ENCODE data around the gene RAD51B.

Gene RAD51B

GRCh38 chr14:68145539-68145938, 326.0 kb downstream of the RAD51B start:
- DNase-seq (ENCODE audit: low read depth), result no peak

GRCh38 chr14:68146818-68147217, 327.2 kb downstream of the RAD51B start:
- peak; percentile 95 for DNase-seq (ENCODE audit: low read depth)

GRCh38 chr14:68147303-68147702, 327.7 kb downstream of the RAD51B start:
- DNase-seq (ENCODE audit: low read depth), result no peak

- DNase-seq (ENCODE audit: low read depth), result no peak
These were observed 328.7 kb downstream of the RAD51B start for GRCh38 chr14:68148276-68148675.

- no peak for DNase-seq (ENCODE audit: low read depth)
These were observed 329.2 kb downstream of the RAD51B start for GRCh38 chr14:68148763-68149162.

- no peak for DNase-seq (ENCODE audit: low read depth)
These were observed 333.7 kb downstream of the RAD51B start for GRCh38 chr14:68153275-68153674.

GRCh38 chr14:68154275-68154674, 334.7 kb downstream of the RAD51B start:
- DNase-seq (ENCODE audit: low read depth), result no peak

GRCh38 chr14:68157971-68158371, 338.4 kb downstream of the RAD51B start:
- DNase-seq (ENCODE audit: low read depth), result peak; percentile 89

- DNase-seq (ENCODE audit: low read depth), result no peak
These were observed 339.1 kb downstream of the RAD51B start for GRCh38 chr14:68158640-68159039.

GRCh38 chr14:68159701-68160633, 340.4 kb downstream of the RAD51B start:
- DNase-seq (ENCODE audit: low read depth), result no peak

- DNase-seq (ENCODE audit: low read depth), result no peak
These were observed 341.4 kb downstream of the RAD51B start for GRCh38 chr14:68160779-68161546.

GRCh38 chr14:68162887-68163286, 343.3 kb downstream of the RAD51B start:
- DNase-seq (ENCODE audit: low read depth), result no peak

- no peak for DNase-seq (ENCODE audit: low read depth)
These were observed 345.1 kb downstream of the RAD51B start for GRCh38 chr14:68164711-68165113.

GRCh38 chr14:68165274-68165843, 345.8 kb downstream of the RAD51B start:
- DNase-seq (ENCODE audit: low read depth), result no peak

GRCh38 chr14:68166731-68167382, 347.3 kb downstream of the RAD51B start:
- no peak for DNase-seq (ENCODE audit: low read depth)

GRCh38 chr14:68167383-68168087, 348.0 kb downstream of the RAD51B start:
- DNase-seq (ENCODE audit: low read depth), result no peak

GRCh38 chr14:68168460-68169109, 349.0 kb downstream of the RAD51B start:
- DNase-seq (ENCODE audit: low read depth), result no peak

- no peak for DNase-seq (ENCODE audit: low read depth)
These were observed 352.6 kb downstream of the RAD51B start for GRCh38 chr14:68172216-68172615.

GRCh38 chr14:68172627-68173026, 353.0 kb downstream of the RAD51B start:
- DNase-seq (ENCODE audit: low read depth), result no peak

- DNase-seq (ENCODE audit: low read depth), result no peak
These were observed 353.8 kb downstream of the RAD51B start for GRCh38 chr14:68173227-68173972.
